ENCODE measurements around the gene RAP2A. TPM values are rescaled to one million over a fixed set of nuclear protein-coding genes. Genes with fewer than 3 reads are reported as not detected.

Gene RAP2A
- total and polyA plus RNA-seq, 3 experiments from 2014 or later: 3.6 to 19.8 (median 18.3) TPM

GRCh38 chr13:97403893-97404750 lies 29.8 kb upstream of the RAP2A start:
- no peak overlapping the region for H3K27ac Mint-ChIP-seq
- H3K27me3 Mint-ChIP-seq: peaks cover 8 to 36% of the 10 kb centered on the region in 2 donors
- H3K36me3 Mint-ChIP-seq: peaks cover 0 to 10% (median 1%) of the 10 kb centered on the region in 3 donors
- H3K4me3 Mint-ChIP-seq: no peak overlapping the region
- DNase-seq: no peak
- H3K9me3 Mint-ChIP-seq: peaks cover 0 to 10% (median 4%) of the 10 kb centered on the region in 5 donors
- H3K27me3 ChIP-seq (ENCODE audit: insufficient read depth, low read length, poor library complexity, severe bottlenecking): no peaks in the 10 kb centered on the region
- no peaks in the 10 kb centered on the region for H3K36me3 ChIP-seq (ENCODE audit: insufficient read depth, low read length)
- ChIA-PET CTCF (interaction anchor here (0.7 kb wide), 1 partner anchor 19 kb away, joined by 3 read pairs; no protein-coding TSS in a partner anchor), POLR2A (no interaction called here)
- no peaks in the 10 kb centered on the region for H3K9me3 ChIP-seq (ENCODE audit: low read length)
- no peaks in the 10 kb centered on the region for H3K4me1 ChIP-seq (ENCODE audit: insufficient read depth, low read length)
- H3K4me3 ChIP-seq (ENCODE audit: low read length): no peak overlapping the region
- H3K4me1 Mint-ChIP-seq: no peaks in the 10 kb centered on the region
- no peak overlapping the region for H3K27ac ChIP-seq (ENCODE audit: low read depth, low read length)

GRCh38 chr13:97407540-97407939 lies 26.4 kb upstream of the RAP2A start:
- H3K9me3 Mint-ChIP-seq: peaks cover 0 to 4% (median 0%) of the 10 kb centered on the region in 5 donors
- CTCF ChIA-PET: no interaction called here

GRCh38 chr13:97408938-97409337 lies 25.0 kb upstream of the RAP2A start:
- Histone ChIP-seq H3K27me3 (ENCODE audit: insufficient read depth, low read length, poor library complexity, severe bottlenecking) (no peaks in the 10 kb centered on the region), H3K9me3 (ENCODE audit: low read length) (no peaks in the 10 kb centered on the region), H3K4me3 (ENCODE audit: low read length) (no peak overlapping the region), H3K4me1 (ENCODE audit: insufficient read depth, low read length) (no peaks in the 10 kb centered on the region), H3K27ac (ENCODE audit: low read depth, low read length) (no peak overlapping the region), H3K36me3 (ENCODE audit: insufficient read depth, low read length) (no peaks in the 10 kb centered on the region)
- no peaks in the 10 kb centered on the region for H3K36me3 Mint-ChIP-seq
- POLR2A ChIA-PET: no interaction called here
- CTCF ChIA-PET: no interaction called here
- no peaks in the 10 kb centered on the region for H3K4me1 Mint-ChIP-seq
- H3K9me3 Mint-ChIP-seq: peaks cover 0 to 4% (median 2%) of the 10 kb centered on the region in 5 donors
- H3K27me3 Mint-ChIP-seq: peaks cover 11 to 23% of the 10 kb centered on the region in 2 donors
- no peak overlapping the region for H3K27ac Mint-ChIP-seq
- no peak for DNase-seq
- no peak overlapping the region for H3K4me3 Mint-ChIP-seq

More at GRCh38 chr13:97407540-97407939, 26.4 kb upstream of the RAP2A start:
- peaks cover 11 to 26% of the 10 kb centered on the region in 2 donors for H3K27me3 Mint-ChIP-seq
- no peaks in the 10 kb centered on the region for H3K4me1 Mint-ChIP-seq
- DNase-seq: no peak
- no peak overlapping the region for H3K4me3 Mint-ChIP-seq
- no peak overlapping the region for H3K27ac ChIP-seq (ENCODE audit: low read depth, low read length)
- no peak overlapping the region for H3K4me3 ChIP-seq (ENCODE audit: low read length)
- no peaks in the 10 kb centered on the region for H3K27me3 ChIP-seq (ENCODE audit: insufficient read depth, low read length, poor library complexity, severe bottlenecking)
- no peak overlapping the region for H3K27ac Mint-ChIP-seq
- POLR2A ChIA-PET: no interaction called here
- H3K9me3 ChIP-seq (ENCODE audit: low read length): no peaks in the 10 kb centered on the region
- no peaks in the 10 kb centered on the region for H3K4me1 ChIP-seq (ENCODE audit: insufficient read depth, low read length)
- H3K36me3 ChIP-seq (ENCODE audit: insufficient read depth, low read length): no peaks in the 10 kb centered on the region
- no peaks in the 10 kb centered on the region for H3K36me3 Mint-ChIP-seq

GRCh38 chr13:97411984-97412383 lies 22.0 kb upstream of the RAP2A start:
- no peaks in the 10 kb centered on the region for H3K4me1 ChIP-seq (ENCODE audit: insufficient read depth, low read length)
- no peak overlapping the region for H3K4me3 ChIP-seq (ENCODE audit: low read length)
- Mint-ChIP-seq H3K36me3 (no peaks in the 10 kb centered on the region), H3K4me3 (no peak overlapping the region), H3K27ac (no peak overlapping the region), H3K9me3 (peaks cover 0 to 2% (median 0%) of the 10 kb centered on the region in 5 donors), H3K4me1 (no peaks in the 10 kb centered on the region), H3K27me3 (peaks cover 12 to 30% of the 10 kb centered on the region in 2 donors)
- H3K9me3 ChIP-seq (ENCODE audit: low read length): no peaks in the 10 kb centered on the region
- H3K27me3 ChIP-seq (ENCODE audit: insufficient read depth, low read length, poor library complexity, severe bottlenecking): no peaks in the 10 kb centered on the region
- no peak overlapping the region for H3K27ac ChIP-seq (ENCODE audit: low read depth, low read length)
- ChIA-PET CTCF (no interaction called here), POLR2A (no interaction called here)
- no peak for DNase-seq
- H3K36me3 ChIP-seq (ENCODE audit: insufficient read depth, low read length): no peaks in the 10 kb centered on the region

- H3K27ac Mint-ChIP-seq: no peak overlapping the region
- H3K9me3 ChIP-seq (ENCODE audit: low read length): no peaks in the 10 kb centered on the region
- H3K27me3 ChIP-seq (ENCODE audit: insufficient read depth, low read length, poor library complexity, severe bottlenecking): no peaks in the 10 kb centered on the region
- peaks cover 16 to 38% of the 10 kb centered on the region in 2 donors for H3K27me3 Mint-ChIP-seq
- DNase-seq: no peak
- ChIA-PET CTCF (no interaction called here), POLR2A (no interaction called here)
- no peaks in the 10 kb centered on the region for H3K4me1 Mint-ChIP-seq
- H3K4me3 ChIP-seq (ENCODE audit: low read length): no peak overlapping the region
- no peaks in the 10 kb centered on the region for H3K4me1 ChIP-seq (ENCODE audit: insufficient read depth, low read length)
- peaks cover 0 to 2% (median 0%) of the 10 kb centered on the region in 5 donors for H3K9me3 Mint-ChIP-seq
- no peak overlapping the region for H3K4me3 Mint-ChIP-seq
- no peaks in the 10 kb centered on the region for H3K36me3 ChIP-seq (ENCODE audit: insufficient read depth, low read length)
- H3K36me3 Mint-ChIP-seq: no peaks in the 10 kb centered on the region
- H3K27ac ChIP-seq (ENCODE audit: low read depth, low read length): no peak overlapping the region
These were observed 20.3 kb upstream of the RAP2A start for GRCh38 chr13:97413694-97414093.

GRCh38 chr13:97414392-97414791 lies 19.6 kb upstream of the RAP2A start:
- H3K27me3 ChIP-seq (ENCODE audit: insufficient read depth, low read length, poor library complexity, severe bottlenecking): no peaks in the 10 kb centered on the region
- no peaks in the 10 kb centered on the region for H3K9me3 ChIP-seq (ENCODE audit: low read length)
- POLR2A ChIA-PET: no interaction called here
- Mint-ChIP-seq H3K4me3 (no peak overlapping the region), H3K27me3 (peaks cover 10 to 35% of the 10 kb centered on the region in 2 donors), H3K4me1 (no peaks in the 10 kb centered on the region), H3K36me3 (no peaks in the 10 kb centered on the region), H3K9me3 (peaks cover 0 to 2% (median 0%) of the 10 kb centered on the region in 5 donors), H3K27ac (no peak overlapping the region)
- H3K4me1 ChIP-seq (ENCODE audit: insufficient read depth, low read length): no peaks in the 10 kb centered on the region
- no peaks in the 10 kb centered on the region for H3K36me3 ChIP-seq (ENCODE audit: insufficient read depth, low read length)
- no peak overlapping the region for H3K4me3 ChIP-seq (ENCODE audit: low read length)
- no peak overlapping the region for H3K27ac ChIP-seq (ENCODE audit: low read depth, low read length)
- no peak for DNase-seq
- CTCF ChIA-PET: no interaction called here

- DNase-seq: no peak
- Mint-ChIP-seq H3K4me1 (no peaks in the 10 kb centered on the region), H3K9me3 (peaks cover 0 to 2% (median 0%) of the 10 kb centered on the region in 5 donors), H3K27ac (no peak overlapping the region), H3K4me3 (no peak overlapping the region), H3K27me3 (peaks cover 10 to 47% of the 10 kb centered on the region in 2 donors), H3K36me3 (no peaks in the 10 kb centered on the region)
- no peaks in the 10 kb centered on the region for H3K4me1 ChIP-seq (ENCODE audit: insufficient read depth, low read length)
- POLR2A ChIA-PET: no interaction called here
- H3K9me3 ChIP-seq (ENCODE audit: low read length): no peaks in the 10 kb centered on the region
- CTCF ChIA-PET: no interaction called here
- no peak overlapping the region for H3K27ac ChIP-seq (ENCODE audit: low read depth, low read length)
- H3K27me3 ChIP-seq (ENCODE audit: insufficient read depth, low read length, poor library complexity, severe bottlenecking): no peaks in the 10 kb centered on the region
- H3K4me3 ChIP-seq (ENCODE audit: low read length): no peak overlapping the region
- H3K36me3 ChIP-seq (ENCODE audit: insufficient read depth, low read length): no peaks in the 10 kb centered on the region
These were observed 16.3 kb upstream of the RAP2A start for GRCh38 chr13:97417698-97418097.

- ChIA-PET CTCF (interaction anchor here (1.1 kb wide), 1 partner anchor 18 kb away, joined by 3 read pairs; no protein-coding TSS in a partner anchor), POLR2A (no interaction called here)
- DNase-seq: no peak
- Mint-ChIP-seq H3K4me1 (no peaks in the 10 kb centered on the region), H3K9me3 (no peaks in the 10 kb centered on the region), H3K4me3 (no peak overlapping the region), H3K27ac (no peak overlapping the region), H3K36me3 (no peaks in the 10 kb centered on the region), H3K27me3 (peaks cover 5 to 38% of the 10 kb centered on the region in 2 donors)
- no peaks in the 10 kb centered on the region for H3K4me1 ChIP-seq (ENCODE audit: insufficient read depth, low read length)
- no peaks in the 10 kb centered on the region for H3K9me3 ChIP-seq (ENCODE audit: low read length)
- no peaks in the 10 kb centered on the region for H3K27me3 ChIP-seq (ENCODE audit: insufficient read depth, low read length, poor library complexity, severe bottlenecking)
- H3K36me3 ChIP-seq (ENCODE audit: insufficient read depth, low read length): no peaks in the 10 kb centered on the region
- H3K4me3 ChIP-seq (ENCODE audit: low read length): no peak overlapping the region
- H3K27ac ChIP-seq (ENCODE audit: low read depth, low read length): no peak overlapping the region
These were observed 11.6 kb upstream of the RAP2A start for GRCh38 chr13:97422118-97423054.

All from CD8-positive, alpha-beta memory T cell (primary cell).